GM19467 (cell line): Measurements from ENCODE around the gene PIANP.

Source experiments
- ATAC-seq: cut with Tn5 transposase; IDR thresholded peaks from one replicate; pipeline ENCODE4 v1.9.1; 2021; ENCODE audit warnings: mild to moderate bottlenecking, moderate library complexity; ENCODE audit not compliant: unreplicated experiment

The PIANP gene

GRCh38 chr12:6676962-6677361 is 23.7 kb downstream of the PIANP start:
- no peak for ATAC-seq

GRCh38 chr12:6672143-6672542 is 28.5 kb downstream of the PIANP start:
- ATAC-seq: no peak

GRCh38 chr12:6667559-6668210 is 32.9 kb downstream of the PIANP start:
- ATAC-seq: no peak

GRCh38 chr12:6666211-6666610 is 34.4 kb downstream of the PIANP start:
- ATAC-seq: no peak

GRCh38 chr12:6664902-6665301 is 35.7 kb downstream of the PIANP start:
- ATAC-seq: no peak

GRCh38 chr12:6662906-6663742 is 37.5 kb downstream of the PIANP start, which contains the start of gene ING4:
Gene ING4 (minus strand): TSS chr12:6663119. CDS start chr12:6663101, 18 bp downstream.
- peak; percentile 97 for ATAC-seq

GRCh38 chr12:6662602-6662905 is 38.1 kb downstream of the PIANP start:
- no peak for ATAC-seq

GRCh38 chr12:6653987-6654386 is 46.6 kb downstream of the PIANP start:
- ATAC-seq: no peak

- ATAC-seq: no peak
Measured at GRCh38 chr12:6653342-6653741, 47.3 kb downstream of the PIANP start.

- no peak for ATAC-seq
Measured at GRCh38 chr12:6652391-6652790, 48.2 kb downstream of the PIANP start.

- no peak for ATAC-seq
Measured at GRCh38 chr12:6650832-6651231, 49.8 kb downstream of the PIANP start.

- no peak for ATAC-seq
Measured at GRCh38 chr12:6647083-6647604, 53.5 kb downstream of the PIANP start, which contains the start of gene ACRBP. Gene ACRBP (minus strand): TSS chr12:6647432. CDS start chr12:6647366, 66 bp downstream.

GRCh38 chr12:6646276-6647082 is 54.1 kb downstream of the PIANP start:
- no peak for ATAC-seq

GRCh38 chr12:6644903-6645302 is 55.7 kb downstream of the PIANP start:
- ATAC-seq: no peak

GRCh38 chr12:6644257-6644596 is 56.4 kb downstream of the PIANP start:
- no peak for ATAC-seq
